Uterus (tissue), 2 donors: ENCODE results near the gene TOX2.

ENCODE experiments used
- POLR2A ChIP-seq, 2 donors: fragments of 450-650 bp; IDR thresholded peaks; one replicate each; pipeline ENCODE4 v1.6.1; 2016; ENCODE audit warnings: antibody characterized with exemption in 2 of 2, mild to moderate bottlenecking in 1 of 2, moderate library complexity in 1 of 2
- TF ChIP-seq, protein P1 (sequence below), 4 experiments: fragments of 200-600 bp in 2 of 4; fragments of 450-650 bp in 2 of 4; sonication (generic) in 2 of 4; IDR thresholded peaks; one replicate each; pipeline ENCODE4 v1.5.1; 2016 to 2019; ENCODE audit warnings: antibody characterized with exemption in 4 of 4, mild to moderate bottlenecking in 2 of 4, moderate library complexity in 1 of 4

DNA sequence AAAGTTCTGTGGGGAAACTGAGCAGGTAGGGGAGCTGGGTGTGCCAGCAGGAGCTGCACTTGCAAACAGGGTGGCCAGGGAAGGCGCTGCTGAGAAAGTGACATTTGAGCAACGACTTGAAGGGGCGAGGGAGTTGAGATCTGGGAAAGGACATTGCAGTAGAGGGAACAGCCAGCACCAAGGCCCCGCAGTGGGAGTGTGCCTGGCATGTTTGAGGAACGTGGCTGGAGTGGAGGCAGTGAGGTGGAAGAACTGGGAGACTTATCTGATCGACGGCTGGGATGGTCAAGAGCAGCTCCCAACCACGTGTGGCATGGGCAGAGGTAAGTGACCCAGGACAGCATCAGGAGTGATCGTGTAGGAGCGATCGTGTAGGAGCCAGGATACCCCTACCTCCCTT is 77.3 kb downstream of the TOX2 start:
- TF ChIP-seq, protein P1, sequence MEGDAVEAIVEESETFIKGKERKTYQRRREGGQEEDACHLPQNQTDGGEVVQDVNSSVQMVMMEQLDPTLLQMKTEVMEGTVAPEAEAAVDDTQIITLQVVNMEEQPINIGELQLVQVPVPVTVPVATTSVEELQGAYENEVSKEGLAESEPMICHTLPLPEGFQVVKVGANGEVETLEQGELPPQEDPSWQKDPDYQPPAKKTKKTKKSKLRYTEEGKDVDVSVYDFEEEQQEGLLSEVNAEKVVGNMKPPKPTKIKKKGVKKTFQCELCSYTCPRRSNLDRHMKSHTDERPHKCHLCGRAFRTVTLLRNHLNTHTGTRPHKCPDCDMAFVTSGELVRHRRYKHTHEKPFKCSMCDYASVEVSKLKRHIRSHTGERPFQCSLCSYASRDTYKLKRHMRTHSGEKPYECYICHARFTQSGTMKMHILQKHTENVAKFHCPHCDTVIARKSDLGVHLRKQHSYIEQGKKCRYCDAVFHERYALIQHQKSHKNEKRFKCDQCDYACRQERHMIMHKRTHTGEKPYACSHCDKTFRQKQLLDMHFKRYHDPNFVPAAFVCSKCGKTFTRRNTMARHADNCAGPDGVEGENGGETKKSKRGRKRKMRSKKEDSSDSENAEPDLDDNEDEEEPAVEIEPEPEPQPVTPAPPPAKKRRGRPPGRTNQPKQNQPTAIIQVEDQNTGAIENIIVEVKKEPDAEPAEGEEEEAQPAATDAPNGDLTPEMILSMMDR (IDR thresholded peaks at IDR 0.05): no peak
- TF ChIP-seq POLR2A (IDR thresholded peaks at IDR 0.05): no peak
